Rectal smooth muscle tissue (tissue), 1 donor: ENCODE measurements around the gene ASGR2.

Source experiments
- H3K27ac ChIP-seq: one replicate; pipeline ENCODE4 v1.7.0; 2013; ENCODE audit warnings: low read depth, low read length, inconsistent platforms
- H3K27me3 ChIP-seq: one replicate; pipeline ENCODE4 v1.7.0; 2013; ENCODE audit warnings: low read length; ENCODE audit not compliant: control insufficient read depth, insufficient read depth
- H3K36me3 ChIP-seq: one replicate; pipeline ENCODE4 v1.7.0; 2013; ENCODE audit warnings: low read length; ENCODE audit not compliant: control insufficient read depth, insufficient read depth
- H3K4me1 ChIP-seq: one replicate; pipeline ENCODE4 v1.7.0; 2013; ENCODE audit warnings: low read length; ENCODE audit not compliant: control insufficient read depth, insufficient read depth
- H3K4me3 ChIP-seq: one replicate; pipeline ENCODE4 v1.7.0; 2013; ENCODE audit warnings: low read length
- H3K9ac ChIP-seq: one replicate; pipeline ENCODE4 v1.7.0; 2013; ENCODE audit warnings: low read length

The ASGR2 gene

GRCh38 chr17:7063518-7064094, 51.0 kb downstream of the ASGR2 start:
- H3K4me3 ChIP-seq = no peak overlapping the region

GRCh38 chr17:7060165-7060891, 54.3 kb downstream of the ASGR2 start:
- Histone ChIP-seq H3K36me3 (no peaks in the 10 kb centered on the region), H3K4me3 (no peak overlapping the region), H3K27me3 (no peaks in the 10 kb centered on the region), H3K27ac (no peak overlapping the region), H3K4me1 (no peaks in the 10 kb centered on the region), H3K9ac (no peak overlapping the region)

More at GRCh38 chr17:7063518-7064094, 51.0 kb downstream of the ASGR2 start:
- no peaks in the 10 kb centered on the region for H3K27me3 ChIP-seq
- H3K27ac ChIP-seq = no peak overlapping the region
- no peaks in the 10 kb centered on the region for H3K36me3 ChIP-seq
- H3K9ac ChIP-seq = no peak overlapping the region
- no peaks in the 10 kb centered on the region for H3K4me1 ChIP-seq

- H3K9ac ChIP-seq = no peak overlapping the region
- no peaks in the 10 kb centered on the region for H3K36me3 ChIP-seq
- no peaks in the 10 kb centered on the region for H3K27me3 ChIP-seq
- no peak overlapping the region for H3K27ac ChIP-seq
- no peak overlapping the region for H3K4me3 ChIP-seq
- H3K4me1 ChIP-seq = no peaks in the 10 kb centered on the region
Measured at GRCh38 chr17:7058831-7059447, 55.7 kb downstream of the ASGR2 start.

- Histone ChIP-seq H3K9ac (no peak overlapping the region), H3K36me3 (no peaks in the 10 kb centered on the region), H3K27ac (no peak overlapping the region), H3K27me3 (no peaks in the 10 kb centered on the region), H3K4me1 (no peaks in the 10 kb centered on the region), H3K4me3 (no peak overlapping the region)
Measured at GRCh38 chr17:7056386-7056785, 58.2 kb downstream of the ASGR2 start.
